Breast epithelium (tissue), 3 donors: ENCODE results near the gene BMX.

Experiments used
- POLR2A ChIP-seq: fragments of 450-650 bp; IDR thresholded peaks from one replicate; pipeline ENCODE4 v1.6.1; 2016; ENCODE audit warnings: antibody characterized with exemption, mild to moderate bottlenecking, moderate library complexity
- POLR2AphosphoS5 ChIP-seq, 3 donors: sonication (generic); formaldehyde crosslinking; IDR thresholded peaks; one replicate each; pipeline ENCODE4 v1.6.1; 2017; ENCODE audit warnings: antibody characterized with exemption in 3 of 3

- TF ChIP-seq POLR2A: no peak
- no peak for TF ChIP-seq POLR2AphosphoS5 (IDR thresholded peaks at IDR 0.05)
Observed at GRCh38 chrX:15567267-15567666, 66.7 kb downstream of the BMX start.
